Mammary microvascular endothelial cell (primary cell): ENCODE data around the gene ZNG1E. TPM values are rescaled to one million over a fixed set of nuclear protein-coding genes. Genes with fewer than 3 reads are reported as not detected.

Experiments used
- total RNA-seq: library from RNA; depleted of rRNA; stranded (reverse); fragments of >200 nt; gene quantifications from 2 replicates; pipeline ENCODE4 v1.2.3, GENCODE V29; 2015

The ZNG1E gene
- 11.3 and 16.5 TPM in 2 replicates for total RNA-seq

GRCh38 chr9:65675589-65676021 is at the start of gene ZNG1E:
TSS of gene ZNG1E (plus strand) at chr9:65675928. CDS start at chr9:65675977, 49 bp downstream.

GRCh38 chr9:65737096-65737564 is 61.4 kb downstream of the ZNG1E start, which contains the start of gene FOXD4L4:
TSS of gene FOXD4L4 (plus strand) at chr9:65737146. CDS start at chr9:65737146, 0 bp downstream.

Other genes starting within 250 kb of the ZNG1E start
- gene FOXD4L4, start 61.2 kb downstream of the ZNG1E start, total RNA-seq = not detected in 2 replicates